Stimulated activated CD4-positive, alpha-beta T cell treated with anti-CD3 and anti-CD28 coated beads, Interleukin-4, amount 100 ng/mL, for 1 hour (primary cell): Measurements from ENCODE around the gene GALNS.

Experiments used
- DNase-seq: peaks from one replicate; pipeline ENCODE4 v3.0.0-alpha.2; 2020

GALNS gene

DNA sequence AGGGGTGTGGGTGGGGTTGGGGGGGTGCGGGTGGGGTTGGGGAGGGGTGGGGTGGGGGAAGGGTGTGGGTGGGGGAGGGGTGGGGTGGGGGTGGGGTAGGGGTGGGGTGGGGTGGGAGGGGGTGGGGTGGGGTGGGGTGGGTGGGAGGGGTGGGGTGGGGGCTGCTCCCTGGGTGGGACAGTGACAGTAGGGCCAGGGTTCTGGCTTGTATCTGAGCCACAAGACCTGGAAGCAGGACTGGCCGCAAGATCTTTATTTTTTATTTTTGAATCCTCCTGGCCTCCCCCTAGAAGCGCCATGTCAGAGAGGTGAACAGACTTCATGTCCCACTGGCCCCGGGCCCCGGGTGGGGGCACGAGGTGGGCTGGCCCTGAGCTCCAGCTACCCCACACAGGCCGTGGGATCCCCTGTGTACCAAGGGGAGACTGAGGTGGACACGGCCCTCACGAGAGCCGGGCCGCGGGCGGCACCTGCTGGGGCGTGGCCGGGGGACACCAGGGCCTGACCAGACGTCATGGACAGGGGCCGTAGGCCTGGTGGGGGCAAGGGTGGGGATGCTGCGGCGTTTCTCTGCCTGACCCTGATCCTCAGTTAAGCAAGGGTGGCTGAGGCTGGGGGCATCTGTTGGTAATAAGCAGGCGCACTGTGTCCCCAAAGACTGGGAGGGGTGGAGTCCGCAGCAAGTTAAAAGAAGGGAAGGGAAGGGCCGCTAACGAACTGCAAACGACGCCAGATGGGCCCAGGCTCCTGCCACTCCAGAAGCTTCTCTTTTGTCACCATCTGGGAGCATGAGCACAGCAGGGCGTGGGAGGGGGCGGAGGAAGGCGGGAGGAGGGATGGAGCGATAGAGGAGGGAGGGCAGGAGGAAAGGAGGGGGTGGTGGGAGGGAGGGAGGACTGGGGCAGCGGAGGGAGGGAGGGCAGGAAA lies 32.0 kb upstream of the GALNS start:
- no peak for DNase-seq

DNA sequence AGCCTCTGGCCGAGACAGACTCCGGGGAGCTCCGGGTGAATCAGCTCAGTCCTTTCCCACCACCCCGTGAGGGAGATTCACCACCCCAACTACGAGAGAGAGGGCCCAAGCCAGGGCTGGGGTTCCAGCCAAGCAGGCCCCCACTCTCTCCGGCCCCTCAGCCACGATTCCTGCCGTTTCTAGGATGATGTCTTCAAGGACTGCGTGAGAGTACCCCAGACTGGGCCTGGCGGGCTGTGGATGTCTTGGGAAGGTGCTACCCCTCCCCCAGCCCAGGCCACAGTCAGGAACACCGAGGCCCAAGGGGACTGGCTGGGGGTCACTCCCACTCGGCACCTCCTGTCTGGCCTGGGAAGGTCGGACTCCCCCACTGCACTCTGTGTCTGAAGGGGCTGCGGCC lies 31.3 kb upstream of the GALNS start:
- DNase-seq = no peak

DNA sequence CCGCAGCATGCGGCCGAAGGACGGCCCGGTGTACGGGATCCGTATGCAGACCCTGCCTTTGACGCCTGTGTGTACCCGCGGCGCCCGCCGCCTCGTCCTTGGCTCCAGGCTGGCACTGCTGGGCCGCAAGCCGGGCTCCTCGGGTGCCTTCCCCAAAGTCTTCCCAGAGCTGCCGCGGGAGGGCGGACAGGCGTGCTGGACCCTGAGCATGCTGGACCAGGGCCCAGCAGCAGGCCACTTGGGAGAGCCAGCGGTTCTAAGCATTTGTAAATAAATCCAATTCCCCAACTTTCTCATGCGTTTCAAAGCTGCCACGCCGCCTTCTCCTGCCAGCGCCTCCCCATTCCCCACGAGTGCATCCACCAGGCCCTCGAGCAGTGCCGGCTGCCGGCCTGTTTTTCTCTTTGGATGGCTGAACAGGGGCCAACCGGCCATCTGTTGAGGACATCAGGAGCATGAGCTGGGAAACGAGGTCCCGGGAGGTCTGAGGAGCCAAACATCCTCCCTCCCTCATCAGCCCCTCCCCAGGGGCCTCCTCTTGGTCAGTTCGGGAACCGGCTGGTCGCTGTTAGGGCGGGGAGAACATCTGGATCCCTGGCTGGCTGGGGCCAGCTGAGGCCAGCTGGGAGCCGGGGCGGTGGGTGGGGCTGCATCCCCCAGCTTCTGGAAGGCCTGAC lies 30.2 kb upstream of the GALNS start:
- no peak for DNase-seq

DNA sequence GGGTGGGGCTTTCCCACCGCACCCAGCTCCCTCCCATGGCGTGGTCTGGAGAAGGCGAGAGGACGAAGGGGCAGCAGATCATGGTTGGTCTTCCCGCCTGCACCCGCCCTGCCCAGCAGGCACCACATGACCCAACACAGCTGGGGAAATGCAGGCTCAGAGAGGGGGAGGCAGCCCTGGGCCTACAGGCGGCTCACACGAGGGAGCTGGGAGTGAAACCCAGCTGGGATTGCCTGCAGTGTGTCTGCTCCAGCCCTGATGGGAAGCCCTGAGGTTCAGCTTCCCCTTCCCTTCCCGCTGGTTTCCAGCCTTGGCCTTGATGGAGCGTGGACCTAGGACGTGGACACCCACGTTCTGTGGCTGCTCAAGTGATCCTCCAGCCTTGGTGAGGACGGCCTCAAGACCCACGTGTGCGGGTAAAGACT lies 29.7 kb upstream of the GALNS start:
- no peak for DNase-seq

DNA sequence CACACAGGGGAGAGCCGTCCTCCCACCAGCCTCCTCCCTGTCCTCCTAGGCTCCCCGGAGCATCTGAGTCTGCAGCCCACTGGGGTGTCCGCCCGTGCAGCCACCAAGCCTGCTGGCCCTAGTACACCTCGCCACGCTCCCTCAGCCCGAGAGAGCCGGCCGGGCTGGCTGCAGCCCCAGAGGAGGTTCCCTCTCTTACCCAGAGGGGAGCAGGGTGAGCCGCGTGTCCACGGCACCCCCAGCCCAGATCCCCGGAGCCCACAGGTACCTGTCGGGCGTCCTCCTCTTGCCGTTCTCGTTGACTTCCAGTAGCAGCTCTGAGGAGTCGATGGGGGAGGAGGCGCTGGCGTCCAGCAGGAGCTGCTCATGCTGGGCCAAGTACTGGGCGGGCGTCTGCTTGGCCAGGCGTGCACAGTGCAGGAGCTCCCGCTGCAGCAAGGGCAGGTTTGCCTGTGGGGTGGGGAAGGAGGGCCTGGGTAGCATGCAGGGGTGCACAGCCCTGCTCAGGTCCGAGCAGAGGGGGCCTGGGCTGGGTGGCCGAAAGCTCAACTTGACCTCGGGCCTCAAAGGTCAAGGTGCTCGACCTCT lies 29.0 kb upstream of the GALNS start:
- no peak for DNase-seq

DNA sequence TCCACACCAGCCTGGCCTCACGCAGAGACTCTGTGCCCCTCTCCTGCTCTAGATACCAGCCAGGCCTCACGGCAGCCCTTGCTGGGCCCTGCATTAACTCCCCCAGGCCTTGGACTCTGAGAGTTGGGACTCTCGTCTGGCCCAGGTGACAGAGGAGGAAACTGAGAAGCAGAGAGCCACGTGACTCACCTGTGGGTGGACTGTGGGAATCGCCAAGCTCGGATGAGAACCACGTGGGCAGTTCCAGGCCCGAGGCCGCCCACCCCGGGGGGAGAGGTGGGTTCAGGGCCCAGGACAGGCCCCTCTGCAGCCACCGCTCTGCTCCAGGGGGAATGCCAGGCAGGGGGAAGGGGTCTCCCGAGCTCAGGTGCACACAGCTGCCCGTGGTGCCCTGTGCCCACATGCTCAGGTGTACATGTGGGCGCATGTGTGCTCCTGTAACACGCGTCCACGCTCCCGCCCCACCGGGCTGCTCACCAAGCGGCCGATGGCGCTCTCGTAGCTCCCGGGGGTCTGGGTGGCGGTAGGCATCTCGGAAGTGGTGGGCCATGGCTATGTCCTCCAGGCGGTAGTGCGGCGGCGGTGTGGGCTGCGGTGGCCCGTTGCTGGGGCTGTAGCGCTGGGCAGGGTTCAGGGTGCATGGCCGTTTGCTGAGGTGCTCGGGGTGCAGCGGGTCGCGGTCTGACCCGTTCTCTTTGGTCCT lies 28.0 kb upstream of the GALNS start:
- no peak for DNase-seq

DNA sequence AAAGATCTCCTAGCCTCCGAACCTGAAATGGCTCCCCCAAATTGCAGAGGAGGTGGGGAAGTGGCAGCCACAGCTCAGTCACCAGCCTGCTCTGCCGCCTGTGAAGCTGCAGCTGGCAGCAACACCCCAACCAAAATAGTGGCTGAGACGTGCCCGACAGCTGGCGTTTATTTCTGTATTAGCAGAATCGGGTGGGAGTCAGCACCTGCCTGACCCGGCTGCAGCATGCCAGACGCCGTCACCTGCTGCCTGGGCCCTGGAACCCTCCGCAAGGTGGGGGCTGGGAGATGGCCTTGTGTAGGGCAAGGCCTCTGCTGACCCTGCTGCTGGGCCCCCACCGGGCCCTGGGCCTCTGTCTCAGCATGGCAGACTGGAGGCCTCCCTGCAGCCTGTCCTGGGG lies 27.2 kb upstream of the GALNS start:
- no peak for DNase-seq

DNA sequence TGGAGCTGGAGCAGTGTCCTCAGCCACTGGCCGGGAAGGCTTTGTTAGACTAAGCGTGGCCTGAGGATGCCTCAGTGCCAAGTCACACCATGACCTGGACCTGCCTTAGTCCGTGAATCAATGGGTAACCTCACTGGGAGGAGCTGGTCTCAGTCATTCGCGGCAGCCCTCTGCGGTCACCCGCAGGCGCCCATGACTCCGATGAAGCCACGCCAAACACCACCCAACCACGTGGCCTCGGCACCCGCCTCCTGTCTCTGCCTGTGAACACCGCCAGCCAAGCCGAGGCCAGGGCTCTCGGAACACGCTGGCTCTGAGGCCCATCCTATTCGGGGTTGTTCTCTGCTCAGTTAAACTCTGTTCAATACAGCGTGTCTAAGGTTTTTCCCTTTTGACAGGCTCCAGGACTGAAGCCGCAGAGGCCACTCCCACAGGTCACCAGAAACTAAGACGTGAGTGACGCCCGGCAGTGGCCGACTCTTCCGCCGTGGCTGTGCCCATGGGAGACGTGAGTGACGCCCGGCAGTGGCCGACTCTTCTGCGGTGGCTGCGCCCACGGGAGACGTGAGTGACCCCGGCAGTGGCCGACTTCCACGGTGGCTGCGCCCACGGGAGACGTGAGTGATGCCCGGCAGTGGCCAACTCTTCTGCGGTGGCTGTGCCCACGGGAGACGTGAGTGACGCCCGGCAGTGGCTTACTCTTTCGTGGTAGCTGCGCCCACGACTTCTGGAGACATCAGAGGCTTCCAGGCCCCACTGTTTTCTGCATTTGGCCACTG lies 26.6 kb upstream of the GALNS start:
- no peak for DNase-seq

DNA sequence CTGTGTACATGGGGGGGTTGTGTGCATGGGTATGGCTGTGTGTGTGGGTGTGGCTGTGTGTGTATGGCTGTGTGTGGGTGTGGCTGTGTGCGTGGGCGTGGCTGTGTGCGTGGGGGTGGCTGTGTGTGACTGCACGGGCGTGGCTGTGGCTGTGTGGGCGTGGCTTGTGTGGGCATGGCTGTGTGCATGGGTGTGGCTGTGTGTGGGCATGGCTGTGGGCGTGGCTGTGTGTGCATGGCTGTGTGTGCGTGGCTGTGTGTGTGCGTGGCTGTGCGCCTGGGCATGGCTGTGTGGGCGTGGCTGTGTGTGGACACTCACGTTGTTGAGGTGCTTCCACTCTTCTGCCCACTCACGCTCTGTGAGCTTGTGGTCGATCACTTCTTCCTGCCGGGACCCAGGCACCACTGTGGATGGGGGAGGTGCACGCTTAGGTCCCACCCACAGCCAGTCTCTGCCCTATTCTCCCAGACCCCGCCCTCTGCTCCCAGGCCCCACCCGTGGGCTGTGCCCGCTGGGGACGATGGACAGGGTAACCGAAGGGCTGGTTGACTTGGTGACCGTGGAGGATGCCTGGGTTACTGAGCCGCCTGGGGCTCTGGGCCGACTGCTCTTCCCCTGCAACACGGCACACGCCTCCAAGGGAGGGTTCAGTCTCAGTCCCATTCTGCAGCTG lies 25.7 kb upstream of the GALNS start:
- no peak for DNase-seq

DNA sequence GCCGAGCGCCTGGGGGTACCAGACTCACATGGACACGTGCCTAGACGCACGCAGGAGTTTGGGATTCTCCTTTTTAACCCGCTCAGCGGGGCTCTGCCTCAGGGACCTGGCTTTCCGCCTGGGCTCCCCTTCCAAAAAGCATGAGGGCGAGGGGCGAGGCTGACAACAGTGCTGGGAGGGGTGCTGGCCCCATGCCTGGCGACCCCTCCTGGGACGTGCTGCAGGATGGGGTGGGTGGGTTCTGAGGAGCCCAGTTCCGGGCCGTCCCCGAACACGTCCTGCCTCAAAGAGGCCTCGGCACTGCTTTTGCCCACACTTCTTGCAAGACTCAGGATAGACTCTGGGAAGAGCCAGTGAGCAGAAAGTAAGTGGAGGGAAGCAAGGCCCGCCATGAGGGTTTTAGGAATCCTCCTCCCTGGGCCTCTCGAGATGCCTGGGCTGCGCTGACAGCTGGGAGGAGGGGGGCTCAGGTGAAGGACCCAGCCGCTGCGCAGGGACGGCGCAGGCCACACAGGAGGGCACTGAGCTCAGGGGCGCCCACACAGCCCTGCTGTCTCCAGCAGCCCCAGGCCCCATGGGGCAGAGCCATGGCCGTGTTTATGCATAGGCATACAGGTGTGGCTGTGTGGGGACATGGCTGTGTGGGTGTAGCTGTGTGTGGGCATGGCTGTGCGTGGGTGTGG lies 25.1 kb upstream of the GALNS start:
- DNase-seq = no peak

DNA sequence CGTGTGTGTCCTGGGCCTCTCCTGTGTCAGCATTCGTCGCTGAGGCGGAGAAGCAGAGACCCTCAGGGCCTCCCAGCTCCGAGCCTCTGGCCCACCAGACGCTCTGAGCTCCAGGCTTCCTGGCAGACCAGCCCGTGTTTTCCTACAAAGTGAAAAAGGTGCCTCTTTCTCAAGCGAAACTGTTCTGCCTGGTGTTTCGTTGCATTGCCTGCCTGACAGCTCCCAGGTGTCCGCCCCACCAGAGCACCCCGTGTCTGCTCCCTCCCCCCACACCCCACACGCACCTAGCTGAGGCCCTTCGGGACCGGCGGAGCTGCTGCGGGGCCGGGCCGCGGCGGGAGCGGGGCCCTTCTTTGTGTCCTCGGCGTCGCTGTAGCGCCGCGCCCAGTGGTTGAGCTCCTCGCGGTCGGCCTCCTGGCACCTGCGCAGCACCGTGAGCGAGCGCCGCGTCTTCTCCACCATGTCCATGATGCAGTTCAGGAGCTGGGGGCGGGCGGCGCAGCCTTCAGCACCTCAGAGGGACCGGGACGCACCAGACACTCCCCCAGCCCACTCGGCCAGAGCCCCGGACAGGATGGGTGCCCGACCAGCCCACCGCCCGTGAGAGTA lies 24.4 kb upstream of the GALNS start:
- DNase-seq = no peak

DNA sequence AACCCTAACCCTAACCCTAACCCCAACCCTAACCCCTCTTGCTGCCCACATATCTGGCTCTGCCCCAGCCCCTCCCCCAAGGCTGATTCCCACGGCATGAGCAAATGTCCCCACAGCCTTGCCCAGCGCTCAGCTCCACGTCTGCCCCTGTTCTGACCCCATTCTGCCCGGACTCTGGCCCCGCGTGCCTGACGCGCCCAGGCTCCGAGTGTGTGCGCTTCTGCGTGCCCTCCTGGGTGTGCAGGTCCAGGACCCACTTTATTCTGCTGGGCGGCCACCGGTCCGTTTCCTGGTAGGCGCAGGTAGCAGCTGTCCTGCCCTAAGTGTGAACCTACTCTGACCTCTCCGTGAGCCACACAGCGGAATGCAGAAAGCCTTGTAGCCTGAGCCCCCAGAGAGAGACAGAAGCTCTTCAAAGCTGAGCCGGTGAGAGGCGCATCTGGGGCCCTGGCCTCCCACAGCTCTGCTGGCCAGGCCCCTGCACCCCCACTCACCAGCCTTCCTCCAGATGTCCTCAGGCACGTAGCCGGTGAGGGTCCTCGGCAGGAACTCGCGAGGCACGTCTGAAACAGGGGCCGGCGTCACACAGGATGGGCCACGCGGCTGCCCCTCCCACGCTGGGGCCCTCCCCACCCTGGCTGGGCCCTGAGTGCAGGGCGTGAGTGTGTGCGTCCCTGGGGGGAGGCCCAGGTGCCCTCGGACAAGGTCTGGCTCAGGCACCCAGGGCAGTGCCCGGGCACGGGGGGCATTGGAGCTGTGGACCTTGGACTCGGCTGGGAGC lies 23.7 kb upstream of the GALNS start:
- no peak for DNase-seq

DNA sequence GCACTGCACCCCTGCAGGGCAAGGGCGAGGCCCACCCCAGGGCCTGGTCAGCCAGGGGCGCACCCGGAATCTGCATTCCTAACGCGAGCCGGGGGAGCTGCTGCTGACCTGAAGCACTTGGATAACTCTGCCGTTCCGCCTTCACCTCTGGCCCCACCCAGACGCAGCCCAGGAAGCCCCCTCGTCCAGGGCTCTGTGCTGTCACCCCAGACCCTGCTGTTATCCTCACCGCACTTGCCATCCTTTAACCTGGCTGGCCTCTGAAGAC lies 23.0 kb upstream of the GALNS start:
- no peak for DNase-seq

DNA sequence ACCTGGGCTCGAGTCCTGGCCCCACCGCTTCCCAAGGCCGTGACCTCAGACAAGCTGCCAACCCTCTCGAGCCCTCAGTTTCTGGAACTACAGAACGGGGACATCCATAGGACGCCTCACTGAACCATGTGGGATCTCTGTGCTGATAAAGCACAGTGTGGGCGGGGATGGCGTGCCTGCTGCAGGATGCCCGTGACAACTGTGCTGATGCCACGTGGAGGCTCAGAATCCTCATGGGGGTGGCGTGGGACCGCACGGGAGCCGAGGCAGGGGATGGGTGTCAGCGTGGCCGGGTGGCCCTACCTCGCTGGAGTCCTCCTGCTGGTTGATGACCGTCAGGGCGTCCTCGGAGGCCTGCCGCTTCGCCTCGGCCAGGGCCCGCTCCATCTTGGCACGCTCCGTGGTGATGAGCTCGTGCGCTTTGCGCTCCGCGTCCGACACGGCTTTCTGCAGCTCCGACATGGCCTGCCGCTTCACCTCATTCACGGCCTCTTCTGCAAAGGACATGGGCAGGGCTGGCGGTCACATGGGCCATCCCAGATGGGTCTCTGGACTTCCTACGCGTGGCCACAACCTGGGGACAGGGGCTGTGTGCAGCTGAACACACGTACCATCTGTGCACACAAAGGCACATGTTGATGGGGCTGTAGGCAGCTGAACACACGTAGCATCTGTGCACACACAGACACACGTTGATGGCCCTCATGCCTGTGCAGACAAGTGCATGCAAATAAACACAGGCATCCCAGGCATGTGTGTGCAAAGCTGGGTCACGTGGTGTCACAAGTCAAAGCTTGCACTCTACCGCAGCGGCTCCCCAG lies 22.4 kb upstream of the GALNS start:
- DNase-seq = no peak

DNA sequence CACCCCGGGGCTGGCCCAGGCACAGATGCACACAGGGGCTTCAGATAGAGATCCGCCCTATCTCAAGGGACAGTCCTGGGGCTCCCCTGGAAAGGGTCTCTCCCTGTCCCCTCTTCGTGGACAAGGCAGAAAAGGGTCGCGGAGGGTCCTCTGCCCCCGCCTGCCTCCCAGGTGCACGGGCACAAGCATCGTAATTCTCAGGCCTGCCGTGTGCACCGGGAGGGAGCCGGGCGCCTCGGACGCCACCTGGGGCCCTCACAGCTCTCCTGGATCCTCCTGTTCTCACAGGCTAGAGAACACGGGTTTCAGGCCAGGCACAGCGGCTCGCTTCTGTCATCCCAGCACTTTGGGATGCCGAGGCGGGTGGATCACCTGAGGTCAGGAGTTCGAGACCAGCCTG lies 21.6 kb upstream of the GALNS start:
- DNase-seq = no peak

DNA sequence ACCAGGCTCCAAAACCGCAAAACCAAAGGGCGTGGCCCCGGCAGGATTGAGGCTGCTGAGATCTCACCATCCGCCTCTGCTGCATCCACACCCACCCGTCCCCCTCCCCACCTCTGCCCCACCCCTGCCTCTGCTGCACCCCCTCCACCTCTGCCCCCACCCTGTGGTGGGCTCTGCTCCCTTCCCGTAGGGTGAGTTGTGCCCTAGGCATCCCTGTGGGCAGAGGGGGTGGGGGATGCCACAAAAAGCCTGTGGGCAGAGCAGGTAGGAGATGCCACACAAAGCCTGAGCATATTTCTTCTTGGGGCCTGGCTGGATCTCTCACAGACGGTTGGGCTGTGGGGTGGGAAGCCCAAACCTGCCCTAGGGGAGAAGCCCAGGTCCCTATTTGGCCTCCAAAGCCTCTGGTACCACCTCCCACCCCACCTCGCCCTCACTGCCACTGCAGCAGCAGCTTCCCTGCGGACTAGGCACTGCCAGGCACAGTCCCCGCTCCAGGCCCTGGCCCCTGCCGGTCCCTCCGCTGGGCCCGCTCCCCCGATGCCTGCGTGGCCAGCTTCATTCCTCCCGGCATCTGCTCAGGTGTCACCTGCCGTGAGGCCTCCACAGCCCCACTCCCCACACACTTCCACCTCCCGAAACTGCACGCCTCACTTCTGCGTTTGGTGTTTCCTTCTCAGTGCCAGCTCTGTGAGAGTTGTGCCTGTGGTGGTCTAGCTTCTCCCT lies 21.0 kb upstream of the GALNS start:
- no peak for DNase-seq

DNA sequence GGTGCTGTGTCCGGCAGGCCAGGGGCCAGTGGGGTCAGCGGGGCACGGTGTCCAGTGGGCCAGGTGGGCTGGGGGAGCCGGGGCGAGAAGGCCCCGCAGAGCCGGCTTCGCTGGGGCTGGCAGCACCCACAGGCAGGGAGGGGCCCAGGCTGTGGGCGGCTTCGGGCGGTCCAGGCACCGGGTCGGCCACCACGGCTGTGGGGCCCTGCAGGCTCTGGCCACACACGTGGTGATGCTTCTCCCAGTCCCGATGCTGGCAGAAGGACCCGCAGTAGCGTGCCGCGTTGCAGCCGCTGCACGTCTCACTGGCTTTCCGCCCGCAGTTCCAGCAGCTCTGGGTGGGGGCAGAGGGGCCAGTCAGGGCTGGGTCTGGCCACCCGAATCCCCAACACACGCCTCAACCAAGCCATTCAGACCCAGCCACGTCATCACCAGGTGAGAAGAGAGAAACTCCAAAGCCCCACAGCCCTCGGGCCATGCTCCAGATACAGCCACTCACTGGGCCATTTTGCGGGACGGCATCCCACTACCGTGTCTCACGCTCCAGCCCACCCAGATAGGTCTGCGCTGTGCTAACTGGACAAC lies 20.3 kb upstream of the GALNS start:
- DNase-seq = no peak

DNA sequence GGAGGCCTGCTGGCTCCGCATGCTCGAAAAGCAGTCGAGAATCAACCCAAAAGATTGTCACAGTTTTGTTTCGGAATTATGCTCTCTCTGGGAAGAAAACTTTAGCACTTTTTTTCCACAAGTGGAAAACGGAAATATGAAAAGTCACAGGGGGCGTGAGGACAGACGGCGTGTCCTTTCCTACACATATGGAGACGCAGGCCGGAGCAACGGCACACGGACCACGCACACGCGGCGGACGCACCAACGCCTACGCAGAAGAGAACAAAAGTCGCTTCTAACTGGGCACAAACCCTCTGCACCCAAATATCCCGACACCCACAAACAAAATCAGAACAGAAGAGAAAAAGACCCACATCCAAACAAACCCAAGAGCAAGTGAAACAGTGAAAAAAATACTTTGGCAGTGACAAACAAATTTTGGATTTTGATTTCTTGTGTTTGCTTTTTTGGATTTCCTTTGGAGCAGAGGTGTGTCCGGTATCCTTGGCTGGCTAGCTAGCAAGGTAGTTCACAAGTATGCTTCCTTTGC lies 19.0 kb upstream of the GALNS start:
- DNase-seq = no peak
